Heart right ventricle (tissue), 16 donors: ENCODE data around the gene PCP4L1. TPM values are rescaled to one million over a fixed set of nuclear protein-coding genes. Genes with fewer than 3 reads are reported as not detected.

Experiments
- ATAC-seq, 8 donors: fragments of 200-7000 bp; cut with Tn5 transposase; one replicate each; pipeline ENCODE4 v1.9.1; 2020; ENCODE audit warnings: mild to moderate bottlenecking in 8 of 8, moderate library complexity in 8 of 8, moderate number of reproducible peaks in 1 of 8
- DNase-seq, 2 donors: peaks; one replicate each; pipeline ENCODE4 v3.0.0-alpha.2; 2020
- H3K27ac ChIP-seq, 10 donors: fragments of 200-600 bp; sonication (generic) in 2 of 10; one replicate each; pipeline versions ENCODE4 v1.5.0 to v1.8.0; 2020 to 2022; ENCODE audit warnings: mild to moderate bottlenecking in 3 of 10
- H3K27me3 ChIP-seq, 7 donors: fragments of 200-600 bp; one replicate each; pipeline ENCODE4 v1.8.0; 2021 to 2022; ENCODE audit warnings: mild to moderate bottlenecking in 2 of 7
- H3K36me3 ChIP-seq, 9 donors: fragments of 200-600 bp; sonication (generic) in 1 of 9; one replicate each; pipeline versions ENCODE4 v1.5.0 to v1.8.0; 2020 to 2022; ENCODE audit warnings: mild to moderate bottlenecking in 2 of 9
- H3K4me1 ChIP-seq, 9 donors: fragments of 200-600 bp; sonication (generic) in 1 of 9; one replicate each; pipeline versions ENCODE4 v1.5.0 to v1.8.0; 2020 to 2022; ENCODE audit warnings: mild to moderate bottlenecking in 4 of 9
- H3K4me3 ChIP-seq, 10 donors: fragments of 200-600 bp; sonication (generic) in 2 of 10; one replicate each; pipeline versions ENCODE4 v1.5.0 to v1.8.0; 2020 to 2022; ENCODE audit warnings: mild to moderate bottlenecking in 7 of 10, moderate library complexity in 2 of 10
- H3K9me3 ChIP-seq, 11 donors: fragments of 200-600 bp in 10 of 11; sonication (generic) in 2 of 11; one replicate each; pipeline versions ENCODE4 v1.5.0 to v1.8.0; 2013 to 2022; ENCODE audit warnings: mild to moderate bottlenecking in 2 of 11, control low read depth in 1 of 11, moderate library complexity in 1 of 11
- WGBS, 2 donors: extraction: QIAGEN DNeasy Blood & Tissue Kit; methylation state at CpG; one replicate each; pipeline ENCODE4 v1.1.7; 2013; ENCODE audit warnings: inconsistent platforms in 1 of 2; 5-methylcytosine and 5-hydroxymethylcytosine counted together
- intact Hi-C, 10 donors: fragments of 100-400 bp; cut with DNase I; formaldehyde crosslinking; loops; one replicate each; pipeline versions ENCODE4 v1.11.1 to v1.14.2; 2022
- polyA plus RNA-seq, 2 donors: library from polyadenylated mRNA; stranded (reverse); fragments of 200-250 nt; gene quantifications; one replicate each; pipeline ENCODE4 v1.2.3, GENCODE V29; 2013
- total RNA-seq, 10 donors: library from RNA; stranded (reverse); fragmentation: NEBNext Ultra II Directional in 3 of 10; extraction: Animal tissue kit (Norgen Biotek cat#: 25700) in 3 of 10; gene quantifications; one replicate each; pipeline versions ENCODE4 v1.2.1 to v1.2.4, GENCODE V29; 2021 to 2023
- TF ChIP-seq, protein P1 (sequence below), 9 donors: fragments of 200-600 bp; sonication (generic) in 2 of 9; IDR thresholded peaks; one replicate each; pipeline versions ENCODE4 v1.5.0 to v1.8.0; 2021 to 2022; ENCODE audit warnings: antibody characterized with exemption in 9 of 9, mild to moderate bottlenecking in 5 of 9, moderate library complexity in 1 of 9
- donor health status: Arrhythmogenic right ventricular cardiomyopathy.
- donor health status: ischemic (EF 13 %, LVEDD 7.1; RV severe dilation, severe dysfunction).
- donor health status: healthy with polysubstance abuse.
- donor health status: DM: no; HTN: yes; CAD: no.
- donor health status: DM: no; HTN: no; CAD: no.
- donor health status: ischemic (EF 25% LVEDD 6.9; RV normal size, moderate dysfunction).
- donor health status: ischemic (EF 25% LVEDD 5.7; RV mildly dilated, moderate dysfunction).
- donor health status: healthy.
- donor health status: DM: yes; HTN: yes; CAD: no.
- donor health status: Ischemic cardiomyopathy.
- donor health status: ischemic (EF 35%, LVEDD 5.7; RV mildly dilated, moderate dysfunction).
- donor health status: nonischemic (EF 11% LVEDD 7.7; RV severe dilation, severe dysfunction).
- donor health status: DM: yes; HTN: yes; CAD: no.
- donor health status: PGD.
- donor health status: ischemic (EF 29% LVEDD 5.4; RV normal size, mild dysfunction).
- donor health status: nonischemic (EF 23%, LVEDD 6.1; RV moderate dilation, normal function).

Gene PCP4L1
- total and polyA plus RNA-seq, 12 donors = 0.29 to 1.0 (median 0.46) TPM; not detected in 1

DNA sequence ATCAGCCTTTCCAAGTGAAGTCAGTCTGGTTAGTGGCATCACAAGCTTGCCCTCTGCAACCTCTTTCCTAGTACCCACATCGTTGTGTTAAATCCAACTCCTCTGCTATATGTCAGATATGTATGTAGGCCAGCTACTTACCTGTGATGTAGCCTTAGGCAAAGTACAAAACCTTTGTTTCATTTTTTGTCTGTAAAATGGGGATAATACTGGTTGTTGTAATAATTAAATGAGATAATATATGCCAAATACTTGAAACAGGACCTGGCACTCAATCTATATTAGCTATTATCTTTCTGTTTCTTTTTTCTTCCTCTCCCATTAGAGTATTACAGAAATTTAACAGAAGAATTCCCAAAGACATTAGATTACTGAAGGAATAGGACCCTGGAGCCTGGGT lies 1.2 kb downstream of the PCP4L1 start:
- Histone ChIP-seq H3K4me1 (peaks cover 0 to 12% (median 8%) of the 10 kb centered on the region in 9 donors), H3K27me3 (peaks cover 0 to 59% (median 47%) of the 10 kb centered on the region in 7 donors), H3K36me3 (no peaks in the 10 kb centered on the region), H3K9me3 (peaks cover 0 to 19% (median 12%) of the 10 kb centered on the region in 11 donors), H3K27ac (no peak overlapping the region), H3K4me3 (no peak overlapping the region)
- DNase-seq (no peak), ATAC-seq (no peak)
- intact Hi-C loops = no loop called here
- 72 to 81% methylated on average over 1 of the region's 1 CpG for whole genome bisulfite sequencing, 2 donors
- TF ChIP-seq, protein P1, sequence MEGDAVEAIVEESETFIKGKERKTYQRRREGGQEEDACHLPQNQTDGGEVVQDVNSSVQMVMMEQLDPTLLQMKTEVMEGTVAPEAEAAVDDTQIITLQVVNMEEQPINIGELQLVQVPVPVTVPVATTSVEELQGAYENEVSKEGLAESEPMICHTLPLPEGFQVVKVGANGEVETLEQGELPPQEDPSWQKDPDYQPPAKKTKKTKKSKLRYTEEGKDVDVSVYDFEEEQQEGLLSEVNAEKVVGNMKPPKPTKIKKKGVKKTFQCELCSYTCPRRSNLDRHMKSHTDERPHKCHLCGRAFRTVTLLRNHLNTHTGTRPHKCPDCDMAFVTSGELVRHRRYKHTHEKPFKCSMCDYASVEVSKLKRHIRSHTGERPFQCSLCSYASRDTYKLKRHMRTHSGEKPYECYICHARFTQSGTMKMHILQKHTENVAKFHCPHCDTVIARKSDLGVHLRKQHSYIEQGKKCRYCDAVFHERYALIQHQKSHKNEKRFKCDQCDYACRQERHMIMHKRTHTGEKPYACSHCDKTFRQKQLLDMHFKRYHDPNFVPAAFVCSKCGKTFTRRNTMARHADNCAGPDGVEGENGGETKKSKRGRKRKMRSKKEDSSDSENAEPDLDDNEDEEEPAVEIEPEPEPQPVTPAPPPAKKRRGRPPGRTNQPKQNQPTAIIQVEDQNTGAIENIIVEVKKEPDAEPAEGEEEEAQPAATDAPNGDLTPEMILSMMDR (IDR thresholded peaks at IDR 0.05) = no peak

DNA sequence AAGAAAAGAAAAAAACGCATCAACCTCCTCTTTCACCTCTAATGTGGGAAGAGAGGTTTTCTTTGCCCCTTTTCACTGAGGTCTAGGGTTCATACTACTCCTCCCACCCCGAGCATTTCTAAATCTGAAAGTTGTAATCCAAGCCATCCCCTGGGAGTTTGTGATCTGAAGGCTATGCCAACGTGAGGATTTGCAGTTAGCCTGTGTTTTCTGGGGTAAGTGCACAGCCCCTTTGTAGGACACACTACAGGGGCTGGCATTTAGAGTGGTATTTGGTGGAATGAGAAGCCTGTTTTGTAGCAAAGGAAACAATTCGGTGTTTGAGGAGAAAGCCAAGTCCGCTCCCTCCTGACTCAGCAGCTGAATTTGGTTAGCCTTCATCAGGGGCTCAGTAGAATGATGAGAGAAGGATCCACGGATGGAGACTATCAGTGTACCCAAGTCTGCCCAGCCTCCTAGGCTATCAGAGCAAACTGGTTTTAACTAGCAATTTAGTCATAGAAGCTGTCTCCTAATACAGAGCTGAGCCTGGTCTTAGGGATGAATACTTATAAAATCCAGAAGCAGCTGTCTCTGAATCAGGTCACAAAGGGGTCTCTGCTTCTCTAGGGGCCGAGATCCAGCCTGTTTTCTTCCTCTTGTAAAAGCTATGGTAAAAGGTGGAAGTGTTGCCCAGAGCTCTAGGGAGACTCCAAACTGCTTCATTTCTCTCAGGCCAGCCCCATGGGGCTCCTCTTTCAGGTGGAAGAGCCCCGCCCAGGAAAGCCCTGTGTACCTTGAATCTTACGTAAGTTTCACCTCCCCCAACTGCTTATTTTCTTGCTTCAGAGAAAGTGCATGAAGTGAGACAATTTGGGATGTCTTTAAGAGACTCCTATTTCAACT lies 2.1 kb downstream of the PCP4L1 start:
- peaks cover 0 to 12% (median 8%) of the 10 kb centered on the region in 9 donors for H3K4me1 ChIP-seq
- TF ChIP-seq, protein P1 (IDR thresholded peaks at IDR 0.05) = no peak
- no peak for DNase-seq
- no peak for ATAC-seq
- peaks cover 0 to 19% (median 12%) of the 10 kb centered on the region in 11 donors for H3K9me3 ChIP-seq
- intact Hi-C loops = no loop called here
- no peaks in the 10 kb centered on the region for H3K36me3 ChIP-seq
- no peak overlapping the region for H3K27ac ChIP-seq
- WGBS, 2 donors = 55% methylated on average over 9 of the region's 9 CpGs
- peaks cover 0 to 59% (median 47%) of the 10 kb centered on the region in 7 donors for H3K27me3 ChIP-seq
- H3K4me3 ChIP-seq = no peak overlapping the region

DNA sequence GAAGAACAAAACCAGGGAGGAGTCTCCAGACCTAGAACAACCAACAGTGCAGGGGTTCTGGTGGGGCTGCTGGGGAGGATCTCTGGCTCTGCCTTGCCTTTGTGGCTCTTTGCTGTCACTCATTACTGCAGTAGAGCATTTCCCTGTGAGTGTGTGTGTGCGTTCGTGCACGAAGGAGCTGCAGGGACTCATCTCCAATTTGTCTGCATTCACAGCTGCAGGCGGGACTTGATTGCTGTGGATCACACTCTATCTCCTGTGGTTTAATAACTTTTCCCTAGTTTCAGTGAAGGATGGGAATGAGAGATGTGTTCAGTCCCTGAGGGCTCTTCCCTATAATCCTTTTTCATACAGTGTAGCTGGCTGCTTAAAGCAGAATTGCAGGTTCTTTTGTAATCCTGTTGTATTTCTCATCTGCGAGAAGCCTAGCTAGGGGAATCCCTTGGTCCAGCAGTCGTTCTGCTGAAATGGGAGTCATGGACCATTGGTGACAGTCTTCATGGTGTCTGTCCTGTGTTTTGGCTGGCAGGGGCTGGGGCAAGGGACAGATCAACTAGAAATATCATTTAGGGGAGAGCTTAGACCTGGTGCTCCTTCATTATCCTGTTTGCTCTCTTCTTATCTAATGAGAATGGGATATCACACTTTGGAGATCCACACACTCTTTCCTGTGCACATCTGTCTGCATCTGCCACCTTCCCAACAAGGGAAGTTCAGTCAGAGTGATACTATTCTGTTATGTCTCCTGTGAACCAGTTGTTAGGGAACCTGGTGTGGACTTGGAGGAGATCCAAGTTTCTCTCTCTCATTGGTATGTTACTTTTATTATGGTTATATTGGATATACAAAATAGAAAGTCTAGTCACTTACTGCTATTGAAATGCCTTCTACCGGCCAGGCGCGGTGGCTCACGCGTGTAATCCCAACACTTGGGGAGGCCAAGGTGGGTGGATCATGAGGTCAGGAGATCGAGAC lies 3.0 kb downstream of the PCP4L1 start:
- TF ChIP-seq, protein P1 (IDR thresholded peaks at IDR 0.05) = no peak
- peaks cover 0 to 13% (median 8%) of the 10 kb centered on the region in 11 donors for H3K9me3 ChIP-seq
- H3K27ac ChIP-seq = no peak overlapping the region
- no peak for ATAC-seq
- peaks cover 0 to 17% (median 12%) of the 10 kb centered on the region in 9 donors for H3K4me1 ChIP-seq
- no peak for DNase-seq
- no peak overlapping the region for H3K4me3 ChIP-seq
- peaks cover 0 to 59% (median 47%) of the 10 kb centered on the region in 7 donors for H3K27me3 ChIP-seq
- WGBS, 2 donors = 78 to 82% methylated on average over 12 of the region's 12 CpGs
- intact Hi-C loops = no loop called here
- no peaks in the 10 kb centered on the region for H3K36me3 ChIP-seq

DNA sequence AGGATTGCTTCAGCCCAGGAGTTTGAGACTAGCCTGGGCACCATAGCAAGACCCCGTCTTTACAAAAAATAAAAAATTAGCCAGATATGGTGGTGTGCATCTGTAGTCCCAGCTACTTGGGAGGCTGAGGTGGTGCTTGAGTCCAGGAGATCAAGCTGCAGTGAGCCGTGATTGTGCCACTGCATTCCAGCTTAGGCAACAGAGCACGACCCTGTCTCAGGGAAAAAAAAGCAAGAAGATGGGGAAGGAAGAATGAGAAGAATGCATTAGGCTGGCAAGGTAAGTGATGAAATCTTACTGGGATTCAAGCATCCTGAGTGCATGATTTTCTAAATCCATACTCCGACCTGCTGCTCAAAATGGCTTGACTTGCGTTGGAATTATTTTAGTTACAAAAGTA lies 6.8 kb downstream of the PCP4L1 start:
- no peak overlapping the region for H3K4me3 ChIP-seq
- H3K27ac ChIP-seq = no peak overlapping the region
- peaks cover 0 to 22% (median 11%) of the 10 kb centered on the region in 7 donors for H3K27me3 ChIP-seq
- no peak for ATAC-seq
- DNase-seq = no peak
- intact Hi-C loops = no loop called here
- TF ChIP-seq, protein P1 (IDR thresholded peaks at IDR 0.05) = no peak
- no peaks in the 10 kb centered on the region for H3K36me3 ChIP-seq
- H3K4me1 ChIP-seq = peaks cover 0 to 15% (median 5%) of the 10 kb centered on the region in 9 donors
- H3K9me3 ChIP-seq = no peaks in the 10 kb centered on the region
- 81 to 86% methylated on average over 5 of the region's 5 CpGs for WGBS, 2 donors
